Prostate gland (tissue), 2 donors: Measurements from ENCODE around the gene ZNF491. TPM values are rescaled to one million over a fixed set of nuclear protein-coding genes. Genes with fewer than 3 reads are reported as not detected.
A peak's percentile ranks its signal among the peaks of the same experiment; 100 is the strongest.
"Not testable (repeated sequence)": the region's sequence is repeated elsewhere in the genome, so short reads cannot be mapped to it uniquely, and the experiment has no call there.

Experiments
- DNase-seq: peaks from one replicate; pipeline ENCODE4 v3.0.0-alpha.2; 2019; ENCODE audit warnings: low spot score
- H3K27ac ChIP-seq, 2 donors: fragments of 200-600 bp; sonication (generic); 2 replicates each; pipeline ENCODE4 v1.5.1; 2017 to 2019
- H3K27me3 ChIP-seq: fragments of 200-600 bp; sonication (generic); replicated peaks from 2 replicates; pipeline ENCODE4 v1.5.1; 2019; ENCODE audit not compliant: insufficient read depth
- H3K36me3 ChIP-seq, 2 donors: fragments of 200-600 bp; sonication (generic); 1 replicate in 1 of 2; 2 replicates in 1 of 2; pipeline versions ENCODE4 v1.5.1 to v1.8.1; 2017 to 2019
- H3K4me1 ChIP-seq: fragments of 200-600 bp; sonication (generic); replicated peaks from 2 replicates; pipeline ENCODE4 v1.5.1; 2019
- H3K4me3 ChIP-seq, 2 donors: fragments of 200-600 bp; sonication (generic); 2 replicates each; pipeline ENCODE4 v1.5.1; 2017 to 2019
- H3K9me3 ChIP-seq: fragments of 200-600 bp; sonication (generic); 2 replicates; pipeline ENCODE4 v1.5.1; 2017
- POLR2A ChIP-seq: fragments of 450-650 bp; IDR thresholded peaks from one replicate; pipeline ENCODE4 v1.6.1; 2016; ENCODE audit warnings: antibody characterized with exemption, mild to moderate bottlenecking
- POLR2AphosphoS5 ChIP-seq: sonication (generic); formaldehyde crosslinking; IDR thresholded peaks from one replicate; pipeline ENCODE4 v1.6.1; 2017; ENCODE audit warnings: antibody characterized with exemption
- WGBS: methylation state at CpG from one replicate; pipeline ENCODE4 v1.1.5; 2018; 5-methylcytosine and 5-hydroxymethylcytosine counted together
- intact Hi-C: fragments of 100-400 bp; cut with DNase I; formaldehyde crosslinking; loops from one replicate; pipeline ENCODE4 v1.14.2; 2022
- total RNA-seq, 2 donors: library from RNA; depleted of rRNA; stranded (reverse); fragments of >200 nt; gene quantifications; one replicate each; pipeline ENCODE4 v1.1.0, GENCODE V29; 2016
- TF ChIP-seq, protein P1 (sequence below), 4 experiments: fragments of 200-600 bp in 2 of 4; fragments of 450-650 bp in 2 of 4; sonication (generic) in 2 of 4; IDR thresholded peaks; 1 replicate in 3 of 4; 2 replicates in 1 of 4; pipeline ENCODE4 v1.5.1; 2016 to 2019; ENCODE audit warnings: antibody characterized with exemption in 4 of 4, mild to moderate bottlenecking in 2 of 4, moderate library complexity in 2 of 4

The ZNF491 gene
- total RNA-seq, 2 donors from 2014 or later: 1.6 to 2.3 TPM

DNA sequence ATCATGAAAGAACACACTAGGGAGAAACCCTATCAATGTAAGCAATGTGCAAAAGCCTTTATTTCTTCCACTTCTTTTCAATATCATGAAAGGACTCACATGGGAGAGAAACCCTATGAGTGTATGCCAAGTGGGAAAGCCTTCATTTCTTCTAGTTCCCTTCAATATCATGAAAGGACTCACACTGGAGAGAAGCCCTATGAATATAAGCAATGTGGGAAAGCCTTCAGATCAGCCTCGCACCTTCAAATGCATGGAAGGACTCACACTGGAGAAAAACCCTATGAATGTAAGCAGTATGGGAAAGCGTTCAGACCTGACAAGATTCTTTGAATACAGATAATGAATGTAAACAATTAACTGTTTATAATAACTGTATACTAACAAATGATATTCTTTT lies 35.2 kb downstream of the ZNF491 start:
- Histone ChIP-seq H3K4me1 (no peaks in the 10 kb centered on the region), H3K36me3 (peaks cover 15 to 21% of the 10 kb centered on the region in 2 donors), H3K4me3 (no peak overlapping the region), H3K27me3 (no peaks in the 10 kb centered on the region), H3K27ac (no peak overlapping the region), H3K9me3 (no peaks in the 10 kb centered on the region)
- 97% methylated on average over 2 of the region's 2 CpGs for WGBS
- DNase-seq: no peak
- TF ChIP-seq POLR2AphosphoS5 (no peak), POLR2A (no peak)
- TF ChIP-seq, protein P1, sequence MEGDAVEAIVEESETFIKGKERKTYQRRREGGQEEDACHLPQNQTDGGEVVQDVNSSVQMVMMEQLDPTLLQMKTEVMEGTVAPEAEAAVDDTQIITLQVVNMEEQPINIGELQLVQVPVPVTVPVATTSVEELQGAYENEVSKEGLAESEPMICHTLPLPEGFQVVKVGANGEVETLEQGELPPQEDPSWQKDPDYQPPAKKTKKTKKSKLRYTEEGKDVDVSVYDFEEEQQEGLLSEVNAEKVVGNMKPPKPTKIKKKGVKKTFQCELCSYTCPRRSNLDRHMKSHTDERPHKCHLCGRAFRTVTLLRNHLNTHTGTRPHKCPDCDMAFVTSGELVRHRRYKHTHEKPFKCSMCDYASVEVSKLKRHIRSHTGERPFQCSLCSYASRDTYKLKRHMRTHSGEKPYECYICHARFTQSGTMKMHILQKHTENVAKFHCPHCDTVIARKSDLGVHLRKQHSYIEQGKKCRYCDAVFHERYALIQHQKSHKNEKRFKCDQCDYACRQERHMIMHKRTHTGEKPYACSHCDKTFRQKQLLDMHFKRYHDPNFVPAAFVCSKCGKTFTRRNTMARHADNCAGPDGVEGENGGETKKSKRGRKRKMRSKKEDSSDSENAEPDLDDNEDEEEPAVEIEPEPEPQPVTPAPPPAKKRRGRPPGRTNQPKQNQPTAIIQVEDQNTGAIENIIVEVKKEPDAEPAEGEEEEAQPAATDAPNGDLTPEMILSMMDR (IDR thresholded peaks at IDR 0.05): no peak
- intact Hi-C loops: no loop called here

DNA sequence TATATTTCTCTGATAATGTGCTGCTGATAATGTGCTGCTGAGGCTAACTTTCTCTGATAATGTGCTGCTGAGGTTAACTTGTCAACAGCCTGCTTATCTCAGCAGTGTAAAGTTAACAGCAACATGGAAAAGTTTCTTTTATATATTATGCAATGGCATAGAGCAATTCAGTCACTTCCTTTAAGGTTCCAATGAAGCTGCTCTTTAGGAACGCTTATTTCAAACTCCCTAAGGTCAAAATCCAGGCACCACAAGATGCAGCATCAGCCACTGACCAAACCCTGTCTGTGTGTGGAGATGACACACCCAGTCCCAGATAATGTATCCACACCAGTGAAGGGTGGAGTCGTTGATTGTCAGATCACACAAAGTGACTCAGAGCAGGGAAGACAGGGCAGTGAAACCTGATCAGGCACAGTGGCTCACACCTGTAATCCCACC lies 37.3 kb downstream of the ZNF491 start:
- H3K27me3 ChIP-seq, DNase-seq, H3K9me3 ChIP-seq, H3K27ac ChIP-seq, H3K4me3 ChIP-seq, intact Hi-C loops, H3K4me1 ChIP-seq: not testable (repeated sequence)
- 91% methylated on average over 2 of the region's 2 CpGs for WGBS
- H3K36me3 ChIP-seq: peaks cover 15 to 21% of the 10 kb centered on the region in 2 donors

DNA sequence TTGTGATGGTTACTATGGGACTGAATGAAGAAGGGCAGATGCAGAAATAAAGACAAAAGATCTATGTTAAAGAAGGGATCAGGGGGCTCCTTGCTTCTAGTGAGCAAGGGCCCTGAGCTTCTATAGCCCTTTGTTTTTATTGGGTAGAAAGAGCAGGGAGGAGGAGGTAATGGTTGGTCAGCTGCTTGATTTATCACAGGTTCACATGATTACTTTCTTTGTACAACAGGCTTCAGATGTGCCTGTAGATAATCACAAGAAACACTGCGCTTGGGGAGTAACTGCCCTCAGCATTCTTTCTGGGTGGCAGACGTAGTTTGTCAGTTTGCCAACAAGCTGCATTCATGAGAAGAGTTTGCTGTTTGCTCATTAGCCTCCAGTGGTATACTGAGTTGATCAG lies 45.4 kb downstream of the ZNF491 start:
- Histone ChIP-seq H3K27ac (no peak overlapping the region), H3K4me1 (no peaks in the 10 kb centered on the region), H3K27me3 (no peaks in the 10 kb centered on the region), H3K9me3 (no peaks in the 10 kb centered on the region), H3K4me3 (no peak overlapping the region), H3K36me3 (no peaks in the 10 kb centered on the region)
- peak; percentile 22 for DNase-seq
- peak; percentile 67 for TF ChIP-seq POLR2AphosphoS5
- TF ChIP-seq, protein P1 (IDR thresholded peaks at IDR 0.05): no peak
- TF ChIP-seq POLR2A: no peak
- intact Hi-C loops: no loop called here
- 24% methylated on average over 2 of the region's 2 CpGs for WGBS

DNA sequence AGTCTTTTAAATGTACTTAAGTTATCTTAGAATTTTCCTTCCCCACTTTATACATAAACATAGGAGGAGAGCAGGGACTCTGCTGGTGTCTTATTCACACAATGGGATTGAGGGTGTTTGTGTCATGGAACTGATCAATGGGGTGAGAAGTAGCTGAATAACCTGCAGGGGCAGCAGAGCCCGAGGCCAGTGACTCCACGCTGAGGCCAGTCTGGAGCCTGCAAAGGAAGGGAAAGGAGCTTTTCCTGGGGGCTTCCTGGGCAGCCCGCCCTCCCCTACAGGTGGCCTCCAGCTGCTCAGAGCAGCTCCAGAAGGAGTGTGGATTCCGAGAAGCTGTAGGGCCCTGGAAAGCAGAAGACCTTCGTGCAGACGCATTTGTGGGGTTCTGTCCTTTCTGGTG lies 49.3 kb downstream of the ZNF491 start:
- H3K27me3 ChIP-seq, DNase-seq, H3K9me3 ChIP-seq, H3K36me3 ChIP-seq, H3K4me1 ChIP-seq, H3K4me3 ChIP-seq, H3K27ac ChIP-seq, intact Hi-C loops: not testable (repeated sequence)
- WGBS: 64% methylated on average over 6 of the region's 6 CpGs

DNA sequence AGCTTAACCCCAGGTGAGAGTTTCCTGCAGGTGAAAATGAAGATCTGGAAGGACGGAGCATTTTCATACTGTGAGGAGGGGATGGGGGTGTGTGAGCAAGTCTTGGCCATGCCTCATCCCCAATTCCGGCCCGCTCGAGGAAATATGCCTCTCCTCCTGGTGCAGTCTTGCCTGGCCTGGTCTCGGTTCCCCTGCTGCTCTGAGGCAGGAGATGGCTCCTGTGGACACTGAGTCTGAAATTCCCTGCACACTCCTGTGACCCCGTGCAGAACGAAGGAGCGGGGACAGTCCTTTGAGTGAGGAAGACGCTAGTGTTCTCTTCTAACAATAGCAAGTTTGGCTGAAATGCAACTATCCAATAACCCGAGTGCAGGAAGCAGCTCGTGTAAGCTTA lies 49.9 kb downstream of the ZNF491 start:
- Histone ChIP-seq H3K4me3 (peak overlapping the region; percentile 47 to 51), H3K27me3 (no peaks in the 10 kb centered on the region), H3K27ac (peak overlapping the region; percentile 38 to 42), H3K36me3 (no peaks in the 10 kb centered on the region), H3K9me3 (no peaks in the 10 kb centered on the region), H3K4me1 (no peaks in the 10 kb centered on the region)
- 35% methylated on average over 9 of the region's 11 CpGs for WGBS
- intact Hi-C loops: no loop called here
- TF ChIP-seq POLR2A (no peak), POLR2AphosphoS5 (no peak)
- TF ChIP-seq, protein P1 (IDR thresholded peaks at IDR 0.05): no peak
- DNase-seq: no peak

DNA sequence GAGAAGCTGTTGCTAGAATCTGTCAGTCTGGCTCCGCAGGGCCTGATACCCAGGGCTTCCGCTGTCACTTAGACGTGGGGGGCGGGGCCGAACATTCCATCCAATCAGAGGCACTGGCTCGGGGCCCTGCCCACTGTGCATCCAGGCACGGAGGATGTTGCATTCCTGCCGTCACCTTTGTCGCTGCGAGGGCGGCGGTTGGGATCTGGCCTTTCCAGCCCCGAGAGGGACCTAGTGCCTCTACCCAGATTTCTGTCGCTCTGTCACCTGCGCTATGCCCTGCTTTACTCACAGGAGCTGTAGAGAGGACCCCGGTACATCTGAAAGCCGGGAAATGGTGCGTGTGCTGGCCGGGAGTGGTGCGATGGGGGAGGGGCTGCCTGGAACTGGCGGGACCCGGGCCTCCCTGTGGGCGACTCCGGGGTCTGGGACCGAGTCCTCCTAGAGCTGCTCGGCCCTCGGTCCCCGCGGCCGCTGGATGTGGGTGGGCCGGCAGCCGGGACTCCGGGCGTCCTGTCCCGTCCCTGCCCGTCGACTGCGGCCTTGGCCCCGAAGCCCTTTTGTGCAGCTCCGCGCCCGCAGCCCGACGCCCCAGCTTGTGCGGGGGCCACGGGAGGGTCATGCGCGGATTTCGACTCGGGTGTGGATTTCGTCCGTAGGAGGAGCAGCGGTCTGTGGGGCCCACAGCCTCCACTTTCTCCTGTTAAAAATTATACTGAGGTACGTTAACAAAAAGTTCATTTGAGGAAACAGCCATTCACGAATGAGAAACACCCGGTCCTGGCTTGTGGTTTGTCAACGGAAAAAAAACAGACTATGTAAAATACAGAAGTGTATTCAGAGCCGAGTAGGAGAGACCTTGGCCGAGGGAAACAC lies 50.5 kb downstream of the ZNF491 start, which contains the start of gene ZNF439:
Gene ZNF439 (plus strand): TSS at position 133 of the 876 bp plus-strand sequence. CDS start 142 bp downstream, at position 275.
- intact Hi-C loops: no loop called here
- no peaks in the 10 kb centered on the region for H3K36me3 ChIP-seq
- H3K9me3 ChIP-seq: no peaks in the 10 kb centered on the region
- peak within 1 kb of the TSS; percentile 47 to 51 for H3K4me3 ChIP-seq
- TF ChIP-seq POLR2AphosphoS5: peak; percentile 86
- peak; percentile 63 for TF ChIP-seq POLR2A
- TF ChIP-seq, protein P1 (IDR thresholded peaks at IDR 0.05): no peak
- H3K27me3 ChIP-seq: no peaks in the 10 kb centered on the region
- H3K27ac ChIP-seq: peak within 1 kb of the TSS; percentile 38 to 42
- no peaks in the 10 kb centered on the region for H3K4me1 ChIP-seq
- DNase-seq: peak; percentile 92
- under 1% methylated on average over 38 of the region's 59 CpGs for WGBS

DNA sequence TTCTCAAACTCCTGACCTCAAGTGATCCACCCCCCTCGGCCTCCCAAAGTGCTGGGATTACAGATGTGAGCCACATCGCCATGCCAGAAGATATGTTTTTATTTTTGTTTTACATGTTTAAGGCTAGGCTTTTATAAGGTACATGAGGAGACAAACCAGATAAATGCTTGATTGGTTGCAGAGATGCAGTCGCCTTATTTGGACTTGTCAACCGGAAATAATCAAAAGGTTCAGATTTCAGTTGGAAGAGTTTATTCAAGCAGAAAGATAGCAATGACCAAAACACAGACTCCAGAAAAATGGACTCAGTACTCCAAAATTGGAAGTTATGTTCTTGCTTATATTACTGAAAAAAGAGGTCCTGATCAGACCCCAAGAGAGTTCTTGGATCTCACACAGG lies 52.0 kb downstream of the ZNF491 start:
- H3K4me3 ChIP-seq, intact Hi-C loops, H3K4me1 ChIP-seq, H3K27ac ChIP-seq, H3K36me3 ChIP-seq, H3K27me3 ChIP-seq, H3K9me3 ChIP-seq, DNase-seq: not testable (repeated sequence)
- WGBS: 75% methylated on average over 4 of the region's 4 CpGs
